ENCODE measurements around the gene ATXN2.
A peak's percentile ranks its signal among the peaks of the same experiment; 100 is the strongest.
"Not testable (repeated sequence)": the region's sequence is repeated elsewhere in the genome, so short reads cannot be mapped to it uniquely, and the experiment has no call there.

ATXN2 gene

GRCh38 chr12:111506260-111506659, 92.9 kb downstream of the ATXN2 start:
- DNase-seq (ENCODE audit: low spot score): no peak

- no peak for DNase-seq (ENCODE audit: low spot score)
Measured at GRCh38 chr12:111505601-111506036, 93.5 kb downstream of the ATXN2 start.

- no peak for DNase-seq (ENCODE audit: low spot score)
Measured at GRCh38 chr12:111503116-111503515, 96.0 kb downstream of the ATXN2 start.

- no peak for DNase-seq (ENCODE audit: low spot score)
Measured at GRCh38 chr12:111494676-111495075, 104.4 kb downstream of the ATXN2 start.

DNA sequence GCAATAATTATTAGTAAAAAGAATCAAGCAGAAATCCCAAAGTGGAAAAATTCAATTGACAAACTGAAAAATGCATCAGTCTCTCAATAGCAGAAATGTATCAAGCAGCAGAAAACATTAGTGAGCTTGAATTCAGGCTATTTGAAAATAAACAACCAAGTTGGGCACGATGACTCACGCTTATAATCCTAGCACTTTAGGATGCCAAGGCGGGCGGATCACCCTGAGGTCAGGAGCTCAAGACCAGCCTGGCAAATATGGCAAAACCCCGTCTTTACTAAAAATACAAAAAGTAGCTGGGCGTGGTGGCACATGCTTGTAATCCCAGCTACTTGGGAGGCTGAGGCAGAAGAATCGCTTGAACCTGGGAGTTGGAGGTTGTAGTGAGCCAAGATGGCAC, 106.1 kb downstream of the ATXN2 start:
- DNase-seq (ENCODE audit: low spot score): not testable (repeated sequence)

- DNase-seq (ENCODE audit: low spot score): no peak
Measured at GRCh38 chr12:111488798-111489197, 110.3 kb downstream of the ATXN2 start.

DNA sequence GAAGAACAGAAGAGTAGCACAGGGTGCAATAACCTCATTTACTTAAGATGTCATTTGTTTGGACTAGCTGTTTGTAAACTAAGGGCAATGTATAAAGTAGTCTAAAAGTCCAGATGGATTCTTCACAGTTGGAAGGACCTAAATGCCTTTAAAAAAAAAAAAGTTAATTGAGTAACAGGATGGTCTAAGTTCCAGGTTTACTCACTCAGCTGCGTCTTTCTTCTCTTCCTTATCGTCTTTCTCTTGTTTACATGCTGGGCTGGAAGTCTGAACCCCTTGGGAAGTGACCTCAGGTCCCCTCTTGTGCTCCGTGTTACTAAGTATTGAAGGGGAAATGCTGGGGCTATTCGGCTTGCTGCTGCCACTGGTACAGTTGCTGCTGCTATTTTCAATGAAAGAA, 110.8 kb downstream of the ATXN2 start:
- no peak for DNase-seq (ENCODE audit: low spot score)

DNA sequence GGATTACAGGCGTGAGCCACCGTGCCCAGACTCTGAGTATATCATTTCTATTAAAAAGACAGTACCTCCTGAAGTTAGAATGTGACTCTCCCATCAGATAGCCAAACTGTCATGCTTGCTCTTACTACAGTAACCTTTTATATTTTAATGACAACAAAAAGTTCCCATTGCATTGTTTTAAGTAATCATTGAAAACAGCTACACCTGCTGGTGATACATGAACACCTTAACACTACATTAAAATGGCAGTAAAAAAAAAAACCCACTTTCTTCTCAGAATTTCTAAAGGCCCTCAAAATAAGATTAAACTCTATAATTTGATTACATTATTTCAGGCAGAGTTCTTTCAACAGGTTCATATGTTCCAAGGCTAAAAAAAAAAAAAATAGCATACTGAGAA, 116.7 kb downstream of the ATXN2 start:
- no peak for DNase-seq (ENCODE audit: low spot score)

GRCh38 chr12:111471236-111471635, 127.9 kb downstream of the ATXN2 start:
- no peak for DNase-seq (ENCODE audit: low spot score)

GRCh38 chr12:111469401-111469800, 129.7 kb downstream of the ATXN2 start:
- no peak for DNase-seq (ENCODE audit: low spot score)

GRCh38 chr12:111467857-111468241, 131.3 kb downstream of the ATXN2 start:
- no peak for DNase-seq (ENCODE audit: low spot score)

DNA sequence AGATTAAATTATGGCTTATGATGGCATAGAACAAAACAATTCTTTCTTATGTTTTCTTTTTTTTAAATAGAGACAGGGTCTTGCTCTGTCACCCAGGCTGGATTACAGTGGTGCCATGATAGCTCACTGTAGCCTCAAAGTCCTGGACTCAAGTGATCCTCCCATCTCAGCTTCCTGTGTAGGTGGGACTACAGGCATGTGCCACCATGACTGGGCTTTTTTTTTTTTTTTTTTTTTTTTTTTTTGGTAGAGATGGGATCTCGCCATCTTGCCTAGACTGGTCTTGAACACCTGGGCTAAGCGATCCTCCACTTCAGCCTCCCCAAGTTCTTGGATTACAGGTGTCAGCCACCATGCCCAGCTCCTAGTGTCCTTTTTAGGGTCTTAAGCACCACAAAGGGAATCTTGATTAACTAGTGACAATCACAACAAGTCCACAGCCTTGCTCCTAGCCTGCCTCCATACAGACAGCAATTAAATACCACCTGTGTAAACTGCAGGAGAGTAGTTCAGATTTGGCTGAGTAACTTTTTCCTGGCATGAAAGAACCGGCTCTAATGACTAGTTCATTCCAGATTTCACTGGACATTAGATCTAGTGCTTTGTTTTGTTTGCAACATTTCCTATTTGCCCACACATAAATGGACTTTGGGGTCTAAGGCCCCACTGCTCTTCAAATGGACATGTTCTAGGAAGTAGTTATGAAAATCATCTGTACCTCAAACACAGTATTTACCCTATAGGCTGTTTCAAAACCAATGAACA, 131.8 kb downstream of the ATXN2 start:
- DNase-seq (ENCODE audit: low spot score): no peak

GRCh38 chr12:111462210-111462769, 136.8 kb downstream of the ATXN2 start:
- DNase-seq (ENCODE audit: low spot score): no peak

- not testable (repeated sequence) for DNase-seq (ENCODE audit: low spot score)
Measured at GRCh38 chr12:111460111-111460510, 139.0 kb downstream of the ATXN2 start.

DNA sequence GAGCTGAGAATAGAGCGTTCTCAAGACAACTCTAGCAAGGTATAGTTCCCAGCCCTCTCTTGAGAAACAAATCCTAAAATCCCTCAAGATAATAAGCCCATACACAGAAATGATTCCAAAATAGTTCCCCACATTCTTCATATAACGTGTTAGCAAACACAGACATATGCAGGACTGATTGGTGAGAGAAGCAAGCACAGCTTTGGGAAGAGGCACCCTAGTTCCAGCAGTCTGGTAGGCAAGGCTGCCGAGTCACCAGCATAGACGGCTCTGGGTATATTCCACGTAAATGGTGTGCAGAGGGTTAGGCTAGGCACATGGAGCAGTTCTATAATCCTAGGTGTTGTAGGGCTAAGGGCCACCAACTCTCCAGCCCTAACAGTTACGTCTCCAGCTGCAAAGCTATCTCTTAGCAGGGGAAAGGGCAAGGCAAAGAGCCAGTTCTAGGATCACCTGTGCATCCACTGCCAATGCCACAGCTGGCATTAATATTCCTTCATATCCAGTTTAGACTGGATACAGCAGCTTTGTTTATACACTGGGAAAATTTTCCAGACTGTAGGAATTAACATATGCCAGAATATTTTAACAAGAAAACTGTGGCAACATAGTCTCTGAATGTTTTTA, 140.5 kb downstream of the ATXN2 start:
- no peak for DNase-seq (ENCODE audit: low spot score)

DNA sequence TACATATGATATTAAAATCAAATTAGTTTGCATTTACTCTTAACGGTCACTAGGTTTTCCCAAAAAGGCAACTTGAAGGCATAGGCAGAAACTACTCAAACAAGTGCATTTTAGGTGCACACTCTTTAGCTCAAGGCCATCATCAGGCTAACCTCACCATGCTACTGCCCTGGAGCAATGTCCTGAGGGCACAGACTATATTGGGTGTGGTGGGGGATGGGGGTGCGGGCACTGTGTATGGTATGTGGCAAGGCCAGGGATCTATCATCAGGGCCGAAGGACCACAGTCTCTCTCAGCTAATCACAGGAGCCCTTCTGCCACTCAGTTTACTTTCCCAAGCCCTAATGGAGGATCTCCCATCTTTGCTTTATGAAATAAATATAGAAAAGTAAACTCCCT, 141.5 kb downstream of the ATXN2 start:
- DNase-seq (ENCODE audit: low spot score): no peak

DNA sequence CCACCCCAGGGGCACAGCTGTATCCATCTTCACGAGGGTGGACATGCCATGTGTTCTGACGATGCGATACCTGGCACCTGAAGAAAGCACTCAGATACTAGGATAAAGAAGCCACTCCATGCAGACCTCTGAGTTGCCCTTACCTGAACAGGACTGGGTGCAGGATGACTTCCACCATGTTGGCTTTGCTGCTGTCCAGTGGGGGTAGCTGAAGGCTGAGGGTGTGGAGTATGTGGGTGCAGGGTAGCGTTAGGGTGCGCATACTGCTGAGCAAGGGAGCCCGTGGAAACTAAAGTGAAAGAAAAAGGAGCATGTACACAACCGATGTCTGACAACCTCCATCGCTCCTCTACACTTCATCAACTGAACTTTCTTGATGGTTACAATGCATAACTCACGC, 142.0 kb downstream of the ATXN2 start:
- DNase-seq (ENCODE audit: low spot score): no peak

DNA sequence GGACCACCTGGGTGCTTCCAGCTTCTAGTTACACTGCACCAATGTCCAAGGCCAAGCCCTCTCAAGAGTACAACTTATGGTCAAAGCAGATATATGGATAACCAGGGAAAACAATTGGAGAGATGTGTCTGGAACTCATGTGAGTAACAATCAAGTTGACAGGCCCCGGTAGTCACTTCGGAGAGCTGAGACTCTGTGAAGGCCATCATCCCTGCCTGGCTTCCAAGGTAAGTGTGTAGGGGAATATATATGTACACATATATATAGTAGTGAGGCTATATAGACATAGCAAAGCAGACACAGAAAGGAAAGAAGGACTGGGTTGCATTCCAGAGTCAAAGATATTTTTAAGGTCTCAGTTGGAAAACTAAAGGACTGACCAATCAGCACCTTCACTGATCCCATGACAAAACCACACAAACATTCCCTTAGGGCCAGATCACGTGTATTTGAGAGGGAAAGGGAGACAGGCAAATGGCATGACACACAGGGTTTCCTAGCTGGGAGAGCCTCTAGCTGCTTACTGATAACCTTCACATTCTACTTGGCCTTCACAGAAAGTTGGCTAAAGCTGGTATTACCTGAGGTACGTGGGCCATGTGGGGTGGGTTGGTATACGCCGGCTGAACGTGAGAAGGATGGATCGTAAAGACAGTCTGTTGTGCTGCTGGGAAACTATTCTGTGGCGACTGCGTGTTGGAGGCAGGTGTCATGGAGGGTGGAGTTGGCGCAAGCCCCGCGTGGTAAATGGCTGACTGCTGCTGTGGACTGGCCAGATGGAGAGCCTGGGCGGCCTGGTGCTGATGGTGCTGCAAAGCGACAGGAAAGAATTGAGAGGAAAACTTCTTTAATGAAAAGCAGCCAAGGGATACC, 143.4 kb downstream of the ATXN2 start:
- DNase-seq (ENCODE audit: low spot score): no peak

DNA sequence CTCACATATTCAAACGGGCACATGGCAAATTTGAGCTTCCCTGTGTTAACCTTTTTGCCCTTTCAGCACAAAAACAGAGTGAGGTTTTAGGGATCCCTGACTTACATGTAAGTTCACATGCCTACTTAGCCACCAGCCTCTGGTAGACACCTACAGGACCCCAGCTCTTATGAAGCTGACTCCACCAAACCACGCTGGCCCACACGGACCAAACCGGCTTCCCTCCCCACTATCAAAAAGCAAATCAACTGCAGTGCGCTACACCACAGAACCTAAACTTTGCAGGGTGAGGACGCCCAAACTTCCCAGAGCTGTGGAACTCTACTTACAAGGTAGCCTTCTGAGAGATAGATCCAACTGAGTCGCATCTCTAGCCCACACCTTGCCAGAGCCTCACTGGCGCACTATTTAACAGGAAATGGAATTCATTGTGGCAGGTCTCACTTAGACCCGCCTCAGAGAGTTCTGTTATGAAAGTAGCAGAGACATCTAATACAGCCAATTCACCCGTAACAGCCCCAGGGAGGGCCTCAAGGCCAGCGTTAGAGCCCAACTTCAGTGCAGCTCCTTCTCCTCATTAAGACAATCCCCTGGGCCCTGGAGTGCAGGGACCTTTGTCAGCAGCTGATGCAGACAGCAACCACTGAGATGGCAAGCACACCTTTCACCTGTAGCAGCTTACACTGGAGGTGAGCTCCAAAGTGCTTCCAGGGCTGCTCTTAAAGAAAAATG, 144.2 kb downstream of the ATXN2 start:
- DNase-seq (ENCODE audit: low spot score): no peak

GRCh38 chr12:111454311-111454710, 144.8 kb downstream of the ATXN2 start:
- no peak for DNase-seq (ENCODE audit: low spot score)

- DNase-seq (ENCODE audit: low spot score): peak; percentile 76
Measured at GRCh38 chr12:111453071-111453989, 145.8 kb downstream of the ATXN2 start.
